Spleen (tissue), 11 donors: ENCODE data around the gene DICER1. TPM values are rescaled to one million over a fixed set of nuclear protein-coding genes. Genes with fewer than 3 reads are reported as not detected.

Experiments used
- DNase-seq: peaks from one replicate; pipeline ENCODE4 v3.0.0-alpha.2; 2020
- H3K27ac ChIP-seq, 8 donors: fragments of 200-600 bp; sonication (generic) in 7 of 8; 1 replicate in 4 of 8; 2 replicates in 4 of 8; pipeline versions ENCODE4 v1.5.0 to v1.8.0; 2016 to 2021; ENCODE audit warnings: inconsistent platforms in 4 of 8, mild to moderate bottlenecking in 4 of 8, moderate library complexity in 1 of 8
- H3K27me3 ChIP-seq, 7 donors: fragments of 200-600 bp; sonication (generic) in 6 of 7; replicated peaks in 1 of 7; 1 replicate in 4 of 7; 2 replicates in 3 of 7; pipeline versions ENCODE4 v1.5.0 to v1.8.0; 2016 to 2021; ENCODE audit warnings: inconsistent platforms in 3 of 7, mild to moderate bottlenecking in 1 of 7
- H3K36me3 ChIP-seq, 6 donors: fragments of 200-600 bp; sonication (generic) in 5 of 6; 1 replicate in 4 of 6; 2 replicates in 2 of 6; pipeline versions ENCODE4 v1.5.0 to v1.8.0; 2016 to 2021; ENCODE audit warnings: inconsistent platforms in 2 of 6
- H3K4me1 ChIP-seq, 6 donors: fragments of 200-600 bp; sonication (generic) in 5 of 6; 1 replicate in 3 of 6; 2 replicates in 3 of 6; pipeline versions ENCODE4 v1.5.0 to v1.8.0; 2016 to 2021; ENCODE audit warnings: inconsistent platforms in 3 of 6
- H3K4me3 ChIP-seq, 8 donors: fragments of 200-600 bp; sonication (generic) in 7 of 8; 1 replicate in 4 of 8; 2 replicates in 4 of 8; pipeline versions ENCODE4 v1.5.0 to v1.8.0; 2016 to 2021; ENCODE audit warnings: inconsistent platforms in 4 of 8, mild to moderate bottlenecking in 4 of 8, moderate library complexity in 2 of 8
- H3K9me3 ChIP-seq, 8 donors: fragments of 200-600 bp; sonication (generic) in 7 of 8; 1 replicate in 4 of 8; 2 replicates in 4 of 8; pipeline versions ENCODE4 v1.5.0 to v1.8.0; 2016 to 2021; ENCODE audit warnings: inconsistent platforms in 4 of 8
- CTCF ChIP-seq, 11 experiments: fragments of 200-600 bp in 7 of 11; fragments of 450-650 bp in 4 of 11; sonication (generic) in 4 of 11; IDR thresholded peaks in 8 of 11; conservative IDR thresholded peaks in 3 of 11; 1 replicate in 7 of 11; 2 replicates in 4 of 11; pipeline versions ENCODE4 v1.4.0 to v1.8.0; 2016 to 2021; ENCODE audit warnings: antibody characterized with exemption in 11 of 11, inconsistent platforms in 4 of 11, mild to moderate bottlenecking in 1 of 11
- POLR2A ChIP-seq, 3 donors: fragments of 450-650 bp; IDR thresholded peaks; one replicate each; pipeline ENCODE4 v1.5.1; 2017; ENCODE audit warnings: antibody characterized with exemption in 3 of 3, mild to moderate bottlenecking in 1 of 3
- POLR2AphosphoS5 ChIP-seq, 3 donors: sonication (generic); formaldehyde crosslinking; IDR thresholded peaks; one replicate each; pipeline ENCODE4 v1.5.1; 2017; ENCODE audit warnings: antibody characterized with exemption in 3 of 3
- WGBS, 5 donors: extraction: QIAGEN DNeasy Blood & Tissue Kit in 3 of 5; methylation state at CpG; one replicate each; pipeline versions ENCODE4 v1.1.5 to v1.1.7; 2013 to 2018; 5-methylcytosine and 5-hydroxymethylcytosine counted together
- intact Hi-C: fragments of 100-400 bp; cut with DNase I; formaldehyde crosslinking; loops from one replicate; pipeline ENCODE4 v1.15.0; 2023; ENCODE audit warnings: low total_unique reads
- polyA plus RNA-seq, 3 donors: library from polyadenylated mRNA; stranded (reverse); fragments of 200-250 nt; gene quantifications; one replicate each; pipeline ENCODE4 v1.2.1, GENCODE V29; 2013
- total RNA-seq, 7 donors: library from RNA; depleted of rRNA in 3 of 7; stranded (reverse); fragments of >200 nt in 3 of 7; fragmentation: NEBNext Ultra II Directional in 4 of 7; extraction: Animal tissue kit (Norgen Biotek cat#: 25700) in 4 of 7; gene quantifications; one replicate each; pipeline versions ENCODE4 v1.1.0 to v1.2.1, GENCODE V29; 2016 to 2021
- donor health status: healthy with polysubstance abuse.
- donor health status: DM: no; HTN: no; CAD: no; lungs with moderate emphysema.
- donor health status: DM: no; HTN: no; CAD: no.
- donor health status: Bipolar disorder and iron deficiency.
- donor health status: healthy.
- donor health status: DM: no; HTN: no; CAD: no.
- donor health status: DM: yes; HTN: yes; CAD: no.

Gene DICER1
- total and polyA plus RNA-seq, 10 donors: 7.1 to 124 (median 73.5) TPM

GRCh38 chr14:95107711-95108110 is 49.6 kb downstream of the DICER1 start:
- H3K27ac ChIP-seq: no peak overlapping the region
- WGBS, 5 donors: 94 to 98% (median 94%) methylated on average over 4 of the region's 4 CpGs
- no peak for DNase-seq
- H3K4me1 ChIP-seq: no peaks in the 10 kb centered on the region
- no peak overlapping the region for H3K4me3 ChIP-seq
- no peaks in the 10 kb centered on the region for H3K9me3 ChIP-seq
- H3K36me3 ChIP-seq: peaks cover 0 to 100% (median 90%) of the 10 kb centered on the region in 6 donors
- TF ChIP-seq POLR2A (IDR thresholded peaks at IDR 0.05) (no peak), CTCF (IDR thresholded peaks at IDR 0.05 in 8 of 11, conservative IDR thresholded peaks at IDR 0.05 in 3 of 11) (no peak), POLR2AphosphoS5 (IDR thresholded peaks at IDR 0.05) (no peak)
- H3K27me3 ChIP-seq: no peaks in the 10 kb centered on the region
- intact Hi-C loops: loop anchor here (10.0 kb wide), 1 partner anchor 423 kb away; no protein-coding TSS in a partner anchor

GRCh38 chr14:95106971-95107370 is 50.4 kb downstream of the DICER1 start:
- TF ChIP-seq POLR2A (IDR thresholded peaks at IDR 0.05): no peak
- TF ChIP-seq CTCF (IDR thresholded peaks at IDR 0.05 in 8 of 11, conservative IDR thresholded peaks at IDR 0.05 in 3 of 11): no peak
- H3K4me1 ChIP-seq: no peaks in the 10 kb centered on the region
- no peak overlapping the region for H3K4me3 ChIP-seq
- WGBS, 5 donors: 88 to 96% (median 93%) methylated on average over 7 of the region's 7 CpGs
- H3K9me3 ChIP-seq: no peaks in the 10 kb centered on the region
- DNase-seq: no peak
- intact Hi-C loops: loop anchor here (10.0 kb wide), 1 partner anchor 422 kb away; no protein-coding TSS in a partner anchor
- H3K36me3 ChIP-seq: peaks cover 0 to 100% (median 95%) of the 10 kb centered on the region in 6 donors
- H3K27ac ChIP-seq: no peak overlapping the region
- H3K27me3 ChIP-seq: no peaks in the 10 kb centered on the region

- Histone ChIP-seq H3K4me3 (no peak overlapping the region), H3K36me3 (peaks cover 0 to 100% (median 85%) of the 10 kb centered on the region in 6 donors), H3K27me3 (no peaks in the 10 kb centered on the region), H3K9me3 (no peaks in the 10 kb centered on the region), H3K4me1 (peaks cover 0 to 19% (median 6%) of the 10 kb centered on the region in 6 donors), H3K27ac (no peak overlapping the region)
- intact Hi-C loops: loop anchor here (10.0 kb wide), 1 partner anchor 420 kb away; no protein-coding TSS in a partner anchor
- DNase-seq: no peak
- no peak for TF ChIP-seq POLR2AphosphoS5 (IDR thresholded peaks at IDR 0.05)
- no peak for TF ChIP-seq CTCF (IDR thresholded peaks at IDR 0.05 in 8 of 11, conservative IDR thresholded peaks at IDR 0.05 in 3 of 11)
- no peak for TF ChIP-seq POLR2A (IDR thresholded peaks at IDR 0.05)
- 92 to 97% (median 96%) methylated on average over 5 of the region's 5 CpGs for WGBS, 5 donors
These were observed 52.4 kb downstream of the DICER1 start for GRCh38 chr14:95104911-95105310.

GRCh38 chr14:95102680-95103044 is 54.7 kb downstream of the DICER1 start:
- no peak for DNase-seq
- H3K9me3 ChIP-seq: no peaks in the 10 kb centered on the region
- peaks cover 0 to 38% (median 15%) of the 10 kb centered on the region in 6 donors for H3K4me1 ChIP-seq
- intact Hi-C loops: loop anchor here (10.0 kb wide), 1 partner anchor 418 kb away; no protein-coding TSS in a partner anchor
- peaks cover 0 to 97% (median 66%) of the 10 kb centered on the region in 6 donors for H3K36me3 ChIP-seq
- no peak overlapping the region for H3K27ac ChIP-seq
- no peak for TF ChIP-seq POLR2AphosphoS5 (IDR thresholded peaks at IDR 0.05)
- no peak for TF ChIP-seq POLR2A (IDR thresholded peaks at IDR 0.05)
- TF ChIP-seq CTCF (IDR thresholded peaks at IDR 0.05 in 8 of 11, conservative IDR thresholded peaks at IDR 0.05 in 3 of 11): no peak
- no peak overlapping the region for H3K4me3 ChIP-seq
- 73 to 97% (median 92%) methylated on average over 5 of the region's 5 CpGs for WGBS, 5 donors
- H3K27me3 ChIP-seq: no peaks in the 10 kb centered on the region
